Measurements from ENCODE around the gene GBE1.
"Not testable (repeated sequence)": the region's sequence is repeated elsewhere in the genome, so short reads cannot be mapped to it uniquely, and the experiment has no call there.

GBE1 gene

GRCh38 chr3:81749265-81749664, 12.2 kb downstream of the GBE1 start:
- no peaks in the 10 kb centered on the region for H3K9me3 ChIP-seq (ENCODE audit: control insufficient read depth, low read length)
- H3K4me1 ChIP-seq (ENCODE audit: control insufficient read depth, insufficient read depth, low read length): no peaks in the 10 kb centered on the region
- no peaks in the 10 kb centered on the region for H3K36me3 ChIP-seq (ENCODE audit: control insufficient read depth, insufficient read depth, low read length)
- H3K27me3 ChIP-seq (ENCODE audit: control insufficient read depth, insufficient read depth, low read length): no peaks in the 10 kb centered on the region
- H3K9ac ChIP-seq (ENCODE audit: low read length): no peak overlapping the region
- H3K4me3 ChIP-seq (ENCODE audit: low read length): no peak overlapping the region

- H3K4me3 ChIP-seq (ENCODE audit: low read length); H3K27me3 ChIP-seq (ENCODE audit: control insufficient read depth, insufficient read depth, low read length); H3K9me3 ChIP-seq (ENCODE audit: control insufficient read depth, low read length); H3K36me3 ChIP-seq (ENCODE audit: control insufficient read depth, insufficient read depth, low read length); H3K9ac ChIP-seq (ENCODE audit: low read length); H3K4me1 ChIP-seq (ENCODE audit: control insufficient read depth, insufficient read depth, low read length): not testable (repeated sequence)
These were observed 14.2 kb downstream of the GBE1 start for GRCh38 chr3:81747280-81747679.

- Histone ChIP-seq H3K36me3 (ENCODE audit: control insufficient read depth, insufficient read depth, low read length) (no peaks in the 10 kb centered on the region), H3K4me3 (ENCODE audit: low read length) (no peak overlapping the region), H3K27me3 (ENCODE audit: control insufficient read depth, insufficient read depth, low read length) (no peaks in the 10 kb centered on the region), H3K4me1 (ENCODE audit: control insufficient read depth, insufficient read depth, low read length) (peaks cover 7% of the 10 kb centered on the region), H3K9me3 (ENCODE audit: control insufficient read depth, low read length) (no peaks in the 10 kb centered on the region), H3K9ac (ENCODE audit: low read length) (no peak overlapping the region)
These were observed 17.1 kb downstream of the GBE1 start for GRCh38 chr3:81744366-81744765.

GRCh38 chr3:81743096-81744025, 18.1 kb downstream of the GBE1 start:
- H3K9me3 ChIP-seq (ENCODE audit: control insufficient read depth, low read length): no peaks in the 10 kb centered on the region
- H3K4me1 ChIP-seq (ENCODE audit: control insufficient read depth, insufficient read depth, low read length): peaks cover 7% of the 10 kb centered on the region
- H3K4me3 ChIP-seq (ENCODE audit: low read length): no peak overlapping the region
- no peaks in the 10 kb centered on the region for H3K36me3 ChIP-seq (ENCODE audit: control insufficient read depth, insufficient read depth, low read length)
- H3K27me3 ChIP-seq (ENCODE audit: control insufficient read depth, insufficient read depth, low read length): no peaks in the 10 kb centered on the region
- H3K9ac ChIP-seq (ENCODE audit: low read length): peak overlapping the region; percentile 28

GRCh38 chr3:81742581-81742980, 18.9 kb downstream of the GBE1 start:
- Histone ChIP-seq H3K27me3 (ENCODE audit: control insufficient read depth, insufficient read depth, low read length) (no peaks in the 10 kb centered on the region), H3K9ac (ENCODE audit: low read length) (no peak overlapping the region), H3K36me3 (ENCODE audit: control insufficient read depth, insufficient read depth, low read length) (no peaks in the 10 kb centered on the region), H3K9me3 (ENCODE audit: control insufficient read depth, low read length) (no peaks in the 10 kb centered on the region), H3K4me1 (ENCODE audit: control insufficient read depth, insufficient read depth, low read length) (peaks cover 7% of the 10 kb centered on the region), H3K4me3 (ENCODE audit: low read length) (no peak overlapping the region)

GRCh38 chr3:81741216-81741615, 20.2 kb downstream of the GBE1 start:
- Histone ChIP-seq H3K4me1 (ENCODE audit: control insufficient read depth, insufficient read depth, low read length) (peaks cover 7% of the 10 kb centered on the region), H3K27me3 (ENCODE audit: control insufficient read depth, insufficient read depth, low read length) (no peaks in the 10 kb centered on the region), H3K9me3 (ENCODE audit: control insufficient read depth, low read length) (no peaks in the 10 kb centered on the region), H3K4me3 (ENCODE audit: low read length) (no peak overlapping the region), H3K36me3 (ENCODE audit: control insufficient read depth, insufficient read depth, low read length) (no peaks in the 10 kb centered on the region), H3K9ac (ENCODE audit: low read length) (no peak overlapping the region)

GRCh38 chr3:81740731-81741130, 20.7 kb downstream of the GBE1 start:
- H3K4me3 ChIP-seq (ENCODE audit: low read length): no peak overlapping the region
- no peak overlapping the region for H3K9ac ChIP-seq (ENCODE audit: low read length)
- H3K9me3 ChIP-seq (ENCODE audit: control insufficient read depth, low read length): no peaks in the 10 kb centered on the region
- peaks cover 7% of the 10 kb centered on the region for H3K4me1 ChIP-seq (ENCODE audit: control insufficient read depth, insufficient read depth, low read length)
- H3K27me3 ChIP-seq (ENCODE audit: control insufficient read depth, insufficient read depth, low read length): no peaks in the 10 kb centered on the region
- H3K36me3 ChIP-seq (ENCODE audit: control insufficient read depth, insufficient read depth, low read length): no peaks in the 10 kb centered on the region

GRCh38 chr3:81735334-81735733, 26.1 kb downstream of the GBE1 start:
- Histone ChIP-seq H3K9me3 (ENCODE audit: control insufficient read depth, low read length) (no peaks in the 10 kb centered on the region), H3K9ac (ENCODE audit: low read length) (no peak overlapping the region), H3K4me3 (ENCODE audit: low read length) (no peak overlapping the region), H3K27me3 (ENCODE audit: control insufficient read depth, insufficient read depth, low read length) (no peaks in the 10 kb centered on the region), H3K36me3 (ENCODE audit: control insufficient read depth, insufficient read depth, low read length) (no peaks in the 10 kb centered on the region), H3K4me1 (ENCODE audit: control insufficient read depth, insufficient read depth, low read length) (no peaks in the 10 kb centered on the region)

GRCh38 chr3:81734742-81735141, 26.7 kb downstream of the GBE1 start:
- H3K4me1 ChIP-seq (ENCODE audit: control insufficient read depth, insufficient read depth, low read length): no peaks in the 10 kb centered on the region
- no peaks in the 10 kb centered on the region for H3K9me3 ChIP-seq (ENCODE audit: control insufficient read depth, low read length)
- H3K9ac ChIP-seq (ENCODE audit: low read length): no peak overlapping the region
- H3K36me3 ChIP-seq (ENCODE audit: control insufficient read depth, insufficient read depth, low read length): no peaks in the 10 kb centered on the region
- H3K4me3 ChIP-seq (ENCODE audit: low read length): no peak overlapping the region
- H3K27me3 ChIP-seq (ENCODE audit: control insufficient read depth, insufficient read depth, low read length): no peaks in the 10 kb centered on the region

- no peaks in the 10 kb centered on the region for H3K4me1 ChIP-seq (ENCODE audit: control insufficient read depth, insufficient read depth, low read length)
- H3K9me3 ChIP-seq (ENCODE audit: control insufficient read depth, low read length): no peaks in the 10 kb centered on the region
These were observed 28.8 kb downstream of the GBE1 start for GRCh38 chr3:81732642-81733041.

GRCh38 chr3:81728766-81729544, 32.5 kb downstream of the GBE1 start:
- H3K27me3 ChIP-seq (ENCODE audit: control insufficient read depth, insufficient read depth, low read length): no peaks in the 10 kb centered on the region
- H3K9ac ChIP-seq (ENCODE audit: low read length): no peak overlapping the region
- peaks cover 5% of the 10 kb centered on the region for H3K4me1 ChIP-seq (ENCODE audit: control insufficient read depth, insufficient read depth, low read length)
- no peaks in the 10 kb centered on the region for H3K36me3 ChIP-seq (ENCODE audit: control insufficient read depth, insufficient read depth, low read length)
- H3K9me3 ChIP-seq (ENCODE audit: control insufficient read depth, low read length): no peaks in the 10 kb centered on the region
- H3K4me3 ChIP-seq (ENCODE audit: low read length): no peak overlapping the region

More at GRCh38 chr3:81732642-81733041, 28.8 kb downstream of the GBE1 start:
- Histone ChIP-seq H3K9ac (ENCODE audit: low read length) (no peak overlapping the region), H3K36me3 (ENCODE audit: control insufficient read depth, insufficient read depth, low read length) (no peaks in the 10 kb centered on the region), H3K27me3 (ENCODE audit: control insufficient read depth, insufficient read depth, low read length) (no peaks in the 10 kb centered on the region), H3K4me3 (ENCODE audit: low read length) (no peak overlapping the region)

GRCh38 chr3:81726735-81727134, 34.7 kb downstream of the GBE1 start:
- Histone ChIP-seq H3K4me3 (ENCODE audit: low read length) (no peak overlapping the region), H3K9me3 (ENCODE audit: control insufficient read depth, low read length) (no peaks in the 10 kb centered on the region), H3K27me3 (ENCODE audit: control insufficient read depth, insufficient read depth, low read length) (no peaks in the 10 kb centered on the region), H3K4me1 (ENCODE audit: control insufficient read depth, insufficient read depth, low read length) (peaks cover 11% of the 10 kb centered on the region), H3K36me3 (ENCODE audit: control insufficient read depth, insufficient read depth, low read length) (no peaks in the 10 kb centered on the region), H3K9ac (ENCODE audit: low read length) (no peak overlapping the region)

All from mucosa of stomach (tissue), 1 donor.